GM20431 (cell line): ENCODE data around the gene MIGA2.

Source experiments
- in situ Hi-C: fragments of 300-500 bp; cut with MseI, MboI; formaldehyde crosslinking; loops from one replicate; pipeline ENCODE4 v1.15.0; 2020; ENCODE audit warnings: low sequenced_read_pairs; ENCODE audit not compliant: unreplicated experiment

The MIGA2 gene

GRCh38 chr9:129010267-129010975, 26.0 kb upstream of the MIGA2 start:
- in situ Hi-C loops: no loop called here

DNA sequence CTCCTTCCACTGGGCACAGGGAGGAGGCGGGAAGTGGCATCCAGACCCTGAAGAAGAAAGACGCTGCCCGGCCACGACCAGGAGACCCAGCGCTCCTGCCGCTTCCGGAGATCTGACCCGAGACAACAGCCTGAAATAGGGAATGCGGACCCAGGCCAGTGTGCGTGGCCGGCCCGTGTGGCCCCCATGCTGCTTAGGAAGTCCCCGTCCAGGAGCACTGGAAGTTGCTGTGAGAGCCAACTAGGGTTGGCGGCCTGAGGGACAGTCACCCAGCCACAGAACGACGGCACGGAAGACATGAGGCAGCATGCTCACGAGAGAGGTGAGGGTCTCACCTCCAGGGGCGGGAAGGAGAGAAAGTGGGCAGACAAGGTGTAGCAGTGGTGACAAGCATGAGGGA, 25.3 kb upstream of the MIGA2 start:
- in situ Hi-C loops: no loop called here

DNA sequence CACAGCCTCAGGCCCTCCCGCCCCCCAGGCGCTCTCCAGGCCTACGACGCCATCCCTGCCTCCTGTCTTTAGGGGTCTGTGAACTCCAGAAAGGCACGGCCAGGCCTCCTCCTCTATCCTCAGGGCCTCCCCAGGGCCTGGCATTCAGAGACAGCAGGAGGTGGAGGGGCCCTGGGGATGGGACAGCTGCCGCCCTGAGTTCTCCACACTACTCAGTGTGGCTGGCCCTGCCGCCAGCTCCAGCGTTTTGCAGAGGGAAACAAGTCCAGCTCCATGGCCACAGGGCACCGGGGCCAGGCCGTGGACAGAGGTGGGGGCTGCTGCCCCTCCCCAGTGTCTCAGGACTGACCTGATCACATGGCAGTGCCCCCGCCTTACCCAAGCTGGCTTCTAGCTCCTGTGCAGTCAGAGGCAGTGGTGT, 24.7 kb upstream of the MIGA2 start:
- in situ Hi-C loops: no loop called here

- in situ Hi-C loops: no loop called here
These were observed 24.1 kb upstream of the MIGA2 start for GRCh38 chr9:129012343-129012742.

DNA sequence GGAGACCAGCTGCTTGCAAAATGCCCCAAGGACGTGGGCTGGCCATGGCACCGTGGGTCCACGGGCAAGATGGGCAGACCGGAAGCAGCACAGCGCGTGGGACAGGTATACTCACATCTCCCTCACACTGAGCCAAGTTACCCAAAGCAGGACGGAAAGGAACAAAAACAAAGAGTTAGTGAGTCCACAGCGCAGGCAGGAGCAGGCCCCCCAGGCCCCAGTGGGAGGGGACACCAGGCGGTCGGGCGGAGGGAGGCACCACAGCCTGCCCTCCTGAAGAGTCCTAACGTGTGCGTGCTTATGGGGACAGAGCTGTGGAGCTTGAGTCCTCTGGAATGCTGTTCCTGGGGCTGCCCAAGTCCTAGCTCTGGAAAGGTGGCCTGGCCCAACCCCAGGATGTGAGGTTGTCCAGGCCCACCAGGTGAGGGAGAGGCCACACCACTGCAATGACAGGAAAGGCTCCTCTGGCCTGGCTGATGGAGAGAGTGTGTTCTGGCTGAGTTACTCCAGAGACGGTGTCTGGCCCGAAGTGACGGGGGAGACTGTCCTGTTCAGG, 23.5 kb upstream of the MIGA2 start:
- in situ Hi-C loops: no loop called here

GRCh38 chr9:129013674-129014073, 22.8 kb upstream of the MIGA2 start:
- in situ Hi-C loops: no loop called here

DNA sequence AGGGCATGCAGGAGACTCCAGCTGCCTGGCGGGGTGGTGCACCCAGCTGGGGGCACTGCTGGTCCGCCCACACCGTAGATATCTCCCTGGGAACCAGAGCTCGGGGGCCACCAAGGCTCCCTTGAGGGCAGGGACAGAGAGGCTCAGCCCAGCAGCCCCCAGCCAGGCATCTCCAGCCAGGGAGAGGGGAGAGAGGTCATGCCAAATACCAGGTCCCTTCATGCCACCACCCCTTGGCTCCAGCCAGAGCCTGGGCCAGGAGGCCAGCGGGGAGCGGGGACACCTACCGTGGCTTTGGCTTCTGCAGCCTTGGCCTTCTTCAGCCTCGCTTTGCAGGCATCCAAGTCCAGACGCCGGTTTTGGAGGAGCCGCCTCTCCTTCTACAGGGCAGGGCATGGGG, 22.3 kb upstream of the MIGA2 start:
- in situ Hi-C loops: no loop called here

DNA sequence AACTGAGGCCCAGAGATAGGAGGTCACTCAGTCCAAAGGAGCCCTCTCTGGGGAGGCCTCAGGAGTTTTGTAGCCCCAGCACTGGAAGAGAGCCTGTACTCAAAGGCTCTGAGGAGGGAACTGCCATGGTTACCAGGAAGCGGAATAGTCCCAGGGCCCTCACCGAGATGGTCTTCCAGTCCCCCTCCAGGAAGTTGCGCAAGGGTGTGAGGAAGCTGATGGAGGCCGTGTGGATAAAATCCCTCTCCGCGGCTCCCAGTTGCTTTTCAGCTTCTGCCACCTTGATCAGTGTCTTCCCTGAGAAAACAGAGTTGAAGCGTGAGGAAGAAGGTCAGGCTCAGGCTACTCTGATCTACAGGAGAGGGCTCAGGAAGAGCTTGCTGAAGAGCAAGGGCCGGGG, 21.8 kb upstream of the MIGA2 start:
- in situ Hi-C loops: no loop called here

DNA sequence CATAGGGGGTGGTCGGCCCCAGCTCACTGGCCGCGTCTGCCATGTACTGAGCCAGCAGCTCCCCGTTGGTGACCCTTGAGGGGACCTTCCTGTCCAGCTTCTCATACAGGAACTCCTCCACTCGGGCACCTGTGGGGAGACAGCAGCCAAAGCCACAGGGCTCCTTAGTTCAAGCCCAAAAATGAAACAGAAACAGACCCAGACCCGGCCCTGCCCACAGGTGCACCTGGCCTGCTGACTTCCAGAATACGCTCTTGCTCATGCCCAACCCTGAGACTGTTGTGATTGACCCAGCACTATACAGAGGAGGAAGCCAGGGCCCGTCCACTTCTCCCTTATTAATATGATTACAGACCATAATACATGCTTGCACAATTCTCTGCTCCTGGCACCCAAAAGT, 15.3 kb upstream of the MIGA2 start:
- in situ Hi-C loops: no loop called here

DNA sequence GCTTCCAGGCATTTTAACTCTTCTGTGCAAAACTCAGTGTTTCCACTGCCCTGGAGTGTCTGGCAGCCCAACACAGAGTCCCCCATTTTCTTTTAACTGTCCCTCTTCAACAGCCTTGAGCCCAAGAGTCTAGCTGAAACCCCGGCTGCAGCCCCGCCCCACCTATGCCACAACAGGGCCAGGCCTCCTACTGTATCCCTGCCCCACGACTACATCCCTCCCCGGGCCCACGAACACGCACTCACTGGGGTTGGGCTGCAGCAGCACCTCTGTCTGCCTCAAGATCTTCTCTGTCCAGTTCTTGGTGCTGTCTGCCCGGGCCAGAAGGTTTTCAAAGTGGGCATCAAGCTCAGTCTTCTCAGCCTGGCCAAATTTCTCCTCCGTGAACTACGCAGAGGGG, 14.4 kb upstream of the MIGA2 start:
- in situ Hi-C loops: no loop called here

GRCh38 chr9:129023036-129023907, 13.2 kb upstream of the MIGA2 start:
- in situ Hi-C loops: no loop called here

- in situ Hi-C loops: no loop called here
These were observed 12.6 kb upstream of the MIGA2 start for GRCh38 chr9:129023908-129024233.

DNA sequence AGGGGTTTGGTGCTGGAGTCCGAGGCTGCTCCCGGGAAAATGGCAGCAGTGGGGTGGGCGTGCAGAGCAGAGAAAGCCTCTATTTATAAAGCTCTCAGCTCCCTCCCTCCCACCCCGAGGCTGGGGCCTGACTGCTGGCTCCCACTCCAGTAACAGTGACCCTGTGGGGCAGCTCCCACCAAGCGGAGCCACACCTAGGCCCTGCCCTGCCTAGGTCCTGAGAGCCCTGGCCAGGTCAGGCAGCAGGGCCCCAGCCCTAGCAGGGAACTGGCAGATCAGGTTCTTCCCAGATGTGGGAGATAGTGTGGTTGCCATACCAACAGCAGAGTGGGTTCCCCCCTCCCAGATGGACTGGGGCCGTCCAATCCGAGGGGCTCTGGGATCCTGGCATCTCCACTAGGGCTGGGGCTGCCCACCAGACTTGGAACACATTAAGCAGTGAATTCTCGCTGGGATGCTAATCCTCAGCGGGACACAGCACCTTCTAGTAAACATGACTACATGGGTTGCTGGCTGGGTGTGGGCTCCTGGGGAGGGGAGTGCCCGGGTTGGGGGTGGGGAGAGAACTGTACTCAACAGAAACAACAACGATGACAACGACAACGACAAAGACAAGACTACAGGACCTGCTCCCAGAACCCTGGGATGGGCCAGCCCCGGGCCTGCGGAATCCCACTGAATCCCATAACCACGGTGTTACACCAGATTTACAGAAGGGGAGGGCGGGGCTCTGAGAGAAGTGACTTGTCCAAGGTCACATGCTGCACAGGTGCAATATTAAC, 9.8 kb upstream of the MIGA2 start:
- in situ Hi-C loops: no loop called here

- in situ Hi-C loops: no loop called here
These were observed 9.2 kb upstream of the MIGA2 start for GRCh38 chr9:129027224-129027684.

GRCh38 chr9:129027685-129028191, 8.7 kb upstream of the MIGA2 start:
- in situ Hi-C loops: no loop called here

DNA sequence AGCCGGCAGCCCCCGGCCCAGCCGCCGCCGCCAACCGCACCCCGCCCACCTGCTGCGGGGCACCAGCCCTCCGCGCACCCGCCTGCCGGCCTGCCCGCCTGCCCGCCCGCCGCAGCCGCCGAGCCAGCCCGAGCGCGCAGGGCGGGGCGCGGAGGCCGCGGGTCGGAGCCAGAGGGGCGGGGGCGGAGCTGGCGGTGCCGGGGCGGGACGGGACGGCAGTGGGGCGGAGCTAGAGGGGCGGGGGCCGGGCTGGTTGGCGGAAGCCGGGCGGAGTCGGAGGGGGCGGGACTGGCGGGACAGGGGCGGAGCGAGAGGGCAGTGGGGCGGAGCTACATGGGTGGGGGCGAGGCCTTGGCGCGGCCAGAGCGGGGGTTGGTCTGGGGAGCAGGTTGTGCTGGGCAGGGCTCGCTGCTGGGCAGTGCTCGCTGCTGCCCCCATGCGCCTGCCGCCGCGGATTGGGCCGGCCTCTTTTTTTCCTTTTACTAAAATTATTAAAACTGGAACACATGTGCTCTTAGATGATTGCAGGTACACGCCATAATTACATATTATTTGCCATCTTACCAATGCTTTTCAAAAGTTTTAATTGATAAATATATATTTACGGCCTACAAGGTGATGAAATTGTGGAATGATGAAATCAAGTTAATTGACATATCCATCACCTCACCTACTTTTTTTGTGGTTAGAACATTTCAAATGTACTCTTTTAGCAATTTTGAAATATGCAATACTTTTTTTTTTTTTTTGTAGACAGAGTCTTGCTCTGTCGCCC, 8.0 kb upstream of the MIGA2 start, which contains the start of gene SH3GLB2:
Gene SH3GLB2 (minus strand): TSS at position 140 of the 775 bp plus-strand sequence. CDS start 177 bp downstream, outside the sequence.
- in situ Hi-C loops: no loop called here

- in situ Hi-C loops: no loop called here
These were observed 6.2 kb upstream of the MIGA2 start for GRCh38 chr9:129030191-129030590.

- in situ Hi-C loops: no loop called here
These were observed 4.9 kb upstream of the MIGA2 start for GRCh38 chr9:129031514-129031913.

DNA sequence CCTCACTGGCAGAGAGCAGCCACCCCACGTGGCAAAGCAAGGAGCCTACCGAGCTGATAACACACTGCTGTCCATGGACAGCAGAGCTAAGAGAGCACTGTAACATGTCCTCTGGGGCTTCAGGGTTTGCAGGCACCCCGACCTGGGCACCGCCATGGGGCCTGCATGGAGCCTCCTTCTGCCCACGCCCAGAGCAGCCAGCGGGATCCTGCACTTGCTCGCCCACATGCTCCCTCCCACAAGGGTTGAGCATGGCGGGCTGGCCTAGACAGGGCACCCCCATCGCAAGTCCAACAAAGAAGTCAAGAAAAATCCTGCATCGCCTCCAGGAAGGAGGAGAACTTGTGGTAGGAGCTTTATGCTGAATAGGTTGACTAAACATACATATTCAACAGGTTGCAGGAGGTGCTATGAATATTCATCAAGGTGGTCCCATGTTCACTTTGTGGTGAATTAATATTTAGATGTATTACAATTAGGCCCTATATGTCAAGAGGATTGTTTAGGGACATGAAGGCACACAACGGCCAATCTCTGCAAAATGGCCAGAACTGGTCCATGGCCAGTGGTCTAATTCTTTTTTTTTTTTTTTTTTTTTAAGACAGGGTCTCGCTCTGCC, 3.8 kb upstream of the MIGA2 start:
- in situ Hi-C loops: no loop called here
